HG03135 (cell line): ENCODE data around the gene PCDHGB2.
"Not testable (repeated sequence)": the region's sequence is repeated elsewhere in the genome, so short reads cannot be mapped to it uniquely, and the experiment has no call there.

Source experiments
- ATAC-seq: cut with Tn5 transposase; IDR thresholded peaks from one replicate; pipeline ENCODE4 v1.9.1; 2021; ENCODE audit warnings: mild to moderate bottlenecking, moderate library complexity; ENCODE audit not compliant: unreplicated experiment

The PCDHGB2 gene

DNA sequence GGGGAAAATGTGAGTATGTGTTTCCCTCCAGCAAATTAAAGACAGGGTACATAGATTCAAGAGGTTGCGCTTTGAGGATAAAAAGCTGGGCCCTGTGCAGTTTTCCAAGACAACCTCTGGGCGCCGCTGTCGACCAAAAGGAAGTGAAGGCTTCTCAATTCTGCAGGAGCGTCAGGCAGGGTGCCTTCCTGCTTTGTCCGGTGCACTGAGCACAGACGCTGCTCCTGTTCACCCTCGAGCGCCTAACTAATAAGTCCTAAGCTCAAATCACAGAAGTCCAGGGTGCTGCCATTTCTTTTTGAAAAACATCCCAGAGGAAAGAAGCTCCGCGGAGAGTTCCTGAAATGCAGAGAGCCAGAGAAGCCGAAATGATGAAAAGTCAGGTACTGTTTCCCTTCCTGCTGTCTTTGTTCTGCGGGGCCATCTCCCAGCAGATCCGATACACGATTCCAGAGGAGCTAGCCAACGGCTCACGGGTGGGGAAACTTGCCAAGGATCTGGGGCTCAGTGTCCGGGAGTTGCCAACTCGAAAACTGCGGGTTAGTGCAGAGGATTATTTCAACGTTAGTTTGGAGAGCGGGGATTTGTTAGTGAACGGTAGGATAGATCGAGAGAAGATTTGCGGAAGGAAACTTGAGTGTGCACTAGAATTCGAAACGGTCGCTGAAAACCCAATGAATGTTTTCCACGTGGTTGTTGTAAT lies 9.7 kb upstream of the PCDHGB2 start, which contains the start of gene PCDHGB1:
TSS of gene PCDHGB1 (plus strand) at position 183 of the 703 bp plus-strand sequence. CDS start at position 345, 162 bp downstream.
- no peak for ATAC-seq

DNA sequence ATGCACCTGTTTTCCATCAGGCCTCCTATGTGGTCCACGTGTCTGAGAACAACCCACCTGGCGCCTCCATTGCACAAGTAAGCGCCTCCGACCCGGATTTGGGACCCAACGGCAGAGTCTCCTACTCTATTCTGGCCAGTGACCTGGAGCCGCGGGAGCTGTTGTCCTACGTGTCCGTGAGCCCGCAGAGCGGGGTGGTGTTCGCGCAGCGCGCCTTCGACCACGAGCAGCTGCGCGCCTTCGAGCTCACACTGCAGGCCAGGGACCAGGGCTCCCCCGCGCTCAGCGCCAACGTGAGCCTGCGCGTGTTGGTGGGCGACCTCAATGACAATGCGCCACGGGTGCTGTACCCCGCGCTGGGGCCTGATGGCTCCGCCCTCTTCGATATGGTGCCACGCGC lies 8.2 kb upstream of the PCDHGB2 start:
- no peak for ATAC-seq

GRCh38 chr5:141354900-141355469 lies 4.8 kb upstream of the PCDHGB2 start, which contains the start of gene PCDHGA4:
PCDHGA4 (plus strand) TSS chr5:141355021; CDS start chr5:141355108, 87 bp downstream.
- no peak for ATAC-seq

DNA sequence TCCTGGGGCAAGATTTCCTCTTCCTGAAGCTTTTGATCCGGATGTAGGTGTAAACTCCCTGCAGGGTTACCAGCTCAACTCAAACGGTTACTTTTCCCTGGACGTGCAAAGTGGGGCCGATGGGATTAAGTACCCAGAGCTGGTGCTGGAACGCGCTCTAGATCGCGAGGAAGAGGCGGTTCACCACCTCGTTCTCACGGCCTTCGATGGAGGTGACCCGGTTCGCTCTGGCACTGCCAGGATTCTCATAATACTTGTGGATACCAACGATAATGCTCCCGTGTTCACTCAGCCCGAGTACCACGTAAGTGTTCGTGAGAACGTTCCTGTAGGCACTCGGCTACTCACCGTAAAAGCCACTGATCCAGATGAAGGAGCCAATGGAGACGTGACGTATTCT lies 4.2 kb upstream of the PCDHGB2 start:
- ATAC-seq, result no peak

DNA sequence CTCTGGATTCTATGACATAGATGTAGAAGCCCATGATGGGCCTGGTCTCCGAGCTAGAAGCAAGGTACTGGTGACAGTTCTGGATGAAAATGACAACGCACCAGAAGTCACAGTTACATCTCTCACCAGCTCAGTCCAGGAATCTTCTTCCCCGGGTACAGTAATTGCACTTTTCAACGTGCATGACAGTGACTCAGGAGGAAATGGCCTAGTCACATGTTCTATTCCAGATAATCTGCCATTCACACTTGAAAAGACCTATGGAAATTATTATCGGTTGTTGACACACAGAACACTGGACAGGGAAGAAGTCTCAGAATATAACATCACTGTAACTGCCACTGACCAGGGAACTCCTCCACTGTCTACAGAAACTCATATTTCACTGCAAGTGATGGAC lies 3.7 kb upstream of the PCDHGB2 start:
- ATAC-seq, result no peak

DNA sequence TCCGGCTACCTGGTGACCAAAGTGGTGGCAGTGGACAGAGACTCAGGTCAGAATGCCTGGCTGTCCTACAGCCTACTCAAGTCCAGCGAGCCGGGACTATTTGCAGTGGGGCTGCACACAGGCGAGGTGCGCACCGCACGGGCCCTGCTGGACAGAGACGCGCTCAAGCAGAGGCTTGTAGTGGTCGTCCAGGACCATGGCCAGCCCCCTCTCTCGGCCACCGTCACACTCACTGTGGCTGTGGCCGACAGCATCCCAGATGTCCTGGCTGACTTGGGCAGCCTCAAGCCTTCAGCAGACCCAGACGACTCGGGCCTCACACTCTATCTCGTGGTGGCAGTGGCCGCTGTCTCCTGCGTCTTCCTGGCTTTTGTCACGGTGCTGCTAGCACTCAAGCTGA lies 2.8 kb upstream of the PCDHGB2 start:
- ATAC-seq, result no peak

GRCh38 chr5:141360685-141361084 lies 891 bp downstream of the PCDHGB2 start:
- no peak for ATAC-seq

DNA sequence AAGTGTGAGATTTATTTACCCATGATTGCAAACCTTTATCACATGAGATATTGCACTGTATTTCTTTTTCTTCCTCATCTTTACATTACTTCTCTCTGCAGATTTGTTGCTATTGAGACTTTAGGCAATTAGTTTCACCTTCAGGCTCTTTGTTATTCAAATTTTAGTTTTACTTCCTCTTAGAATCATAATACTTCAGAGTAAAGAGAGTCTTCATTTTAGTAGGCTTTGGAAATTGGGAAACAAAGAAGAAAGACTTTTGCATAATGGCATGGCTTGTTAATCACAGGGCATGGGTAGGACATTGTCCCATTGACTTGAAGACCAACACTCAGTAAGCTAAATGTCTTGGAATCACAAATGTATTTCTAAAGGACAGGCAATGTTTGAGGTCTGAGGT lies 2.9 kb downstream of the PCDHGB2 start:
- no peak for ATAC-seq

GRCh38 chr5:141363952-141364660 lies 4.3 kb downstream of the PCDHGB2 start, which contains the start of gene PCDHGA5:
PCDHGA5 (plus strand) TSS chr5:141364162; CDS start chr5:141364331, 169 bp downstream.
- ATAC-seq, result no peak

DNA sequence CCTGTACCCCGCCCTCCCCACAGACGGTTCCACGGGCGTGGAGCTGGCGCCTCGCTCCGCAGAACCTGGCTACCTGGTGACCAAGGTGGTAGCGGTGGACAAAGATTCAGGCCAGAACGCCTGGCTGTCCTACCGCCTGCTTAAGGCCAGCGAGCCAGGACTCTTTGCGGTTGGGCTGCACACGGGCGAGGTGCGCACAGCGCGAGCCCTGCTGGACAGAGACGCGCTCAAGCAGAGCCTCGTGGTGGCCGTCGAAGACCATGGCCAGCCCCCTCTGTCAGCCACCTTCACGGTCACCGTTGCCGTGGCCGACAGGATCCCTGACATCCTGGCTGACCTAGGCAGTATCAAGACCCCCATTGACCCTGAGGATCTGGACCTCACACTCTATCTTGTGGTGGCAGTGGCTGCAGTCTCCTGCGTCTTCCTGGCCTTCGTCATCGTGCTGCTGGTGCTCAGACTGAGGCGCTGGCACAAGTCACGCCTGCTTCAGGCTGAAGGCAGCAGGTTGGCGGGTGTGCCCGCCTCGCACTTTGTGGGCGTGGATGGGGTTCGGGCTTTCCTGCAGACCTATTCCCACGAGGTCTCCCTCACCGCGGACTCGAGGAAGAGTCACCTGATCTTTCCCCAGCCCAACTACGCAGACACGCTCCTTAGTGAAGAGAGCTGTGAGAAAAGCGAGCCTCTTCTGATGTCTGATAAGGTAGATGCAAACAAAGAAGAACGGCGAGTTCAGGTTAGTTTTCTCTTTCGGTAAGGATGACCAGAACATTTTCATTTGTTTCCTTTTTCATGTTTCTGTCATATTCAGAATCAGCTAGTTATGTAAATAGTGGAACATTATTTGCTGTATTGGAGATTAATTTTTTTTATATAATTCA lies 6.5 kb downstream of the PCDHGB2 start:
- no peak for ATAC-seq

- ATAC-seq, result peak; percentile 75
Observed at GRCh38 chr5:141369994-141370848, 10.4 kb downstream of the PCDHGB2 start, which contains the start of gene PCDHGB3. PCDHGB3 (plus strand) TSS chr5:141370242; CDS start chr5:141370395, 153 bp downstream.

- no peak for ATAC-seq
Observed at GRCh38 chr5:141371572-141372475, 12.0 kb downstream of the PCDHGB2 start.

DNA sequence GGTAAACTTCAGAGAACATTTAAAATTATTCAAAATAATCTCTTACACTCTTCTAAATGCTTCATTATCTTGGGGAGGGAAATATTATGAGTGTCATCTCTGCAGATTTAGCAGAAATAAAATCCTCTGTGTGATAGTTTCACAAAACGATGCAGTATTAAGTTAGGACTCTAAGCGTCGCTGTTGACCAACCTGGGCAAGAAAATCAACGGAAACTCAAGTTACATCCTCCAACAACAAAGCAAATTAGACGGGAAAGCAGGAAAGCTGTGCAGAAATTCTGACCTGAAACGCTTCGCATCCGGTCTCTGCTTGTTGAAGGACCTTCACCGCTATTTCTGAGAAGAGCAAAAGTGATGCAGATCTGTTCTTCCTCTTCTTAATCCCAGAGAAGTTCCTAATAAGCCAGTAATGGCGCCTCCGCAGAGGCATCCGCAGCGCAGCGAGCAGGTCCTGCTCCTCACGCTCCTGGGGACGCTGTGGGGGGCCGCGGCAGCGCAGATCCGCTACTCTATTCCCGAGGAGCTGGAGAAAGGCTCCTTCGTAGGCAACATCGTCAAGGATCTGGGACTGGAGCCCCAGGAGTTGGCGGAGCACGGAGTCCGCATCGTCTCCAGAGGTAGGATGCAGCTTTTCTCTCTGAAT lies 14.0 kb downstream of the PCDHGB2 start, which contains the start of gene PCDHGA6:
TSS of gene PCDHGA6 (plus strand) at position 219 of the 645 bp plus-strand sequence. CDS start at position 412, 193 bp downstream.
- ATAC-seq, result no peak

DNA sequence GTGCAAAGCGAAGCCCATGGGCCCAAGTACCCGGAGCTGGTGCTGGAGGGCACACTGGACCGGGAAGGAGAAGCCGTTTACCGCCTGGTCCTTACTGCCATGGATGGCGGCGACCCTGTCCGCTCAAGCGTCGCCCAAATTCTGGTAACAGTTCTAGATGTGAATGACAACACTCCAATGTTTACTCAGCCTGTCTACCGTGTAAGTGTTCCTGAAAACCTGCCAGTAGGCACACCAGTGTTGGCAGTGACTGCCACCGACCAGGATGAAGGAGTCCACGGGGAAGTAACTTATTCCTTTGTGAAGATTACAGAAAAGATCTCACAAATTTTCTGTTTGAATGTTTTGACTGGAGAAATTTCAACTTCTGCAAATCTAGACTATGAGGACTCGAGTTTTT lies 14.8 kb downstream of the PCDHGB2 start:
- ATAC-seq, result no peak

DNA sequence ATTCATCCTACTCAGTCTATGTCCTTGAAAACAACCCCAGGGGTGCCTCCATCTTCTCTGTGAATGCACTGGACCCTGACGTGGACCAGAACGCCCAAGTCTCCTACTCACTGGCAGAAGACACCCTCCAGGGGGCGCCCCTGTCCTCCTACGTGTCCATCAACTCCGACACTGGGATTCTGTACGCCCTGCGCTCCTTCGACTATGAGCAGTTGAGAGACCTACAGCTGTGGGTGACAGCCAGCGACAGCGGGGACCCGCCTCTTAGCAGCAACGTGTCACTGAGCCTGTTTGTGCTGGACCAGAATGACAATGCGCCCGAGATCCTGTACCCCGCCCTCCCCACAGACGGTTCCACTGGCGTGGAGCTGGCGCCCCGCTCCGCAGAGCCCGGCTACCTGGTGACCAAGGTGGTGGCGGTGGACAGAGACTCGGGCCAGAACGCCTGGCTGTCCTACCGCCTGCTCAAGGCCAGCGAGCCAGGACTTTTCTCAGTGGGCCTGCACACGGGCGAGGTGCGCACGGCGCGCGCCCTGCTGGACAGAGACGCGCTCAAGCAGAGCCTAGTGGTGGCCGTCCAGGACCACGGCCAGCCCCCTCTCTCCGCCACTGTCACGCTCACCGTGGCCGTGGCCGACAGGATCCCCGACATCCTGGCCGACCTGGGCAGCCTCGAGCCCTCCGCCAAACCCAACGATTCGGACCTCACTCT lies 15.8 kb downstream of the PCDHGB2 start:
- not testable (repeated sequence) for ATAC-seq

GRCh38 chr5:141382469-141383294 lies 22.9 kb downstream of the PCDHGB2 start, which contains the start of gene PCDHGA7:
PCDHGA7 (plus strand) TSS chr5:141382742; CDS start chr5:141382900, 158 bp downstream.
- ATAC-seq, result no peak
